ENCODE results near the gene PEBP1. TPM values are rescaled to one million over a fixed set of nuclear protein-coding genes. Genes with fewer than 3 reads are reported as not detected.

PEBP1 gene
- total and polyA plus RNA-seq, 2 of the 4 experiments (the other 2 are of a cell fraction): 129 to 161 TPM

- Histone ChIP-seq H2AK9ac (replicated peaks; ENCODE audit: low read depth, low read length, poor library complexity) (peak overlapping the region; percentile 58), H3K14ac (replicated peaks; ENCODE audit: low read depth, low read length) (no peak overlapping the region; the same call in 1 of the 2 replicates), H3K27ac (ENCODE audit: insufficient read depth, low read length) (peak overlapping the region; percentile 68), H4K5ac (ENCODE audit: low read depth, low read length) (no peak overlapping the region), H4K20me1 (ENCODE audit: insufficient read depth, low read length) (no peaks in the 10 kb centered on the region; the same call in 1 of the 2 replicates), H2BK15ac (ENCODE audit: low read depth, low read length) (no peak overlapping the region), H3K18ac (ENCODE audit: low read depth, low read length) (no peak overlapping the region), H2BK120ac (ENCODE audit: low read depth, low read length) (no peak overlapping the region), H3K4me3 (ENCODE audit: insufficient read depth, low read depth, low read length) (peak overlapping the region; percentile 69), H2AK5ac (ENCODE audit: low read depth, low read length) (no peak overlapping the region), H2BK5ac (ENCODE audit: low read depth, low read length, poor library complexity, severe bottlenecking) (no peak overlapping the region), H3K9ac (ENCODE audit: low read depth, low read length) (peak overlapping the region; percentile 69), H3K79me1 (ENCODE audit: low read depth in 1 of 2, low read length in 2 of 2) (peaks cover 0 to 16% of the 10 kb centered on the region in 2 experiments; a peak in 1 of 4 replicates), H4K8ac (ENCODE audit: low read depth in 2 of 2, low read length in 2 of 2) (peak overlapping the region in 1 of 2 experiments; percentile 8; a peak in 1 of 4 replicates), H3K9me3 (ENCODE audit: control insufficient read depth, insufficient read depth, low read length) (no peaks in the 10 kb centered on the region), H3K4me2 (ENCODE audit: low read depth, low read length) (peak overlapping the region; percentile 93), H3K56ac (ENCODE audit: extremely low read depth, insufficient read depth, low read length) (peak overlapping the region; percentile 30; the same call in 1 of the 2 replicates), H3K27me3 (ENCODE audit: control insufficient read depth, insufficient read depth, low read length) (no peaks in the 10 kb centered on the region), H3K23ac (ENCODE audit: low read depth, low read length) (peak overlapping the region; percentile 31; the same call in 1 of the 2 replicates), H4K91ac (ENCODE audit: insufficient read depth, low read depth, low read length) (no peak overlapping the region), H2AFZ (replicated peaks; ENCODE audit: low read length, poor library complexity) (peak overlapping the region; percentile 98), H3K4ac (ENCODE audit: low read depth, low read length) (peak overlapping the region; percentile 19), H3K9me1 (ENCODE audit: insufficient read depth, low read length) (no peaks in the 10 kb centered on the region), H3K4me1 (ENCODE audit: control insufficient read depth, insufficient read depth, low read length) (0 out of 2 replicates have a peak, but pooled peaks cover 2% of the 10 kb centered on the region), H2BK20ac (ENCODE audit: low read depth, low read length) (no peak overlapping the region), H3K36me3 (ENCODE audit: control insufficient read depth, insufficient read depth, low read length) (no peaks in the 10 kb centered on the region)
- ChIA-PET CTCF (interaction anchor here (0.6 kb wide), 1 partner anchor 76 kb away, joined by 3 read pairs; no protein-coding TSS in a partner anchor), POLR2A (ENCODE audit: unreplicated experiment) (no interaction called here)
- no peak for TF ChIP-seq MXI1 (IDR thresholded peaks at IDR 0.05; ENCODE audit: borderline replicate concordance, low read depth, low read length)
- no peak for TF ChIP-seq NFE2L2 (IDR thresholded peaks at IDR 0.05; ENCODE audit: low read depth, low read length)
- no peak for TF ChIP-seq ELK1 (IDR thresholded peaks at IDR 0.05; ENCODE audit: borderline replicate concordance, low read depth, low read length)
- no peak for TF ChIP-seq RAD21 (IDR thresholded peaks at IDR 0.05; ENCODE audit: low read length)
- TF ChIP-seq BHLHE40 (IDR thresholded peaks at IDR 0.05; ENCODE audit: low read depth, low read length): 0 out of 2 replicates have a peak, but pooled peaks have one; percentile 41
- no peak for TF ChIP-seq MAZ (IDR thresholded peaks at IDR 0.05; ENCODE audit: borderline replicate concordance, low read depth, low read length)
- TF ChIP-seq RCOR1 (IDR thresholded peaks at IDR 0.05; ENCODE audit: insufficient replicate concordance, low read length): no peak
- no TSS peak for BruUV-seq (replicated peaks)
- WGBS, 2 experiments (ENCODE audit: extremely low coverage in 2 of 2, insufficient read length in 1 of 2): 0% methylated on average over 13 of the region's 32 CpGs; no CpG with 5 or more reads in 1 of the 2 experiments
- in situ Hi-C loops (cut with MboI; ENCODE audit: low sequenced_read_pairs) (no loop called here), intact Hi-C loops (cut with micrococcal nuclease) (loop anchor here (5.0 kb wide), 1 partner anchor 226 kb away; no protein-coding TSS in a partner anchor), dilution Hi-C loops (cut with HindIII; ENCODE audit: low sequenced_read_pairs, unreplicated experiment) (no loop called here)
- peak; percentile 7 for DNase-seq
- ATAC-seq (ENCODE audit: low read depth): no peak
Observed at GRCh38 chr12:118103201-118103600, 32.7 kb upstream of the PEBP1 start.

Measured in IMR-90 (cell line).